OCI-LY7 (cell line): ENCODE results near the gene LRP8.

Experiments used
- CTCF ChIP-seq: fragments of 200-600 bp; sonication (generic); conservative IDR thresholded peaks from 2 replicates; pipeline ENCODE4 v1.5.1; 2014; ENCODE audit warnings: mild to moderate bottlenecking, antibody characterized with exemption, low read length, moderate library complexity, mixed read lengths
- EZH2phosphoT487 ChIP-seq: fragments of 200-600 bp; sonication (generic); IDR thresholded peaks from 2 replicates; pipeline ENCODE4 v1.6.1; 2018; ENCODE audit warnings: low read depth, borderline replicate concordance, mild to moderate bottlenecking, mixed run types, antibody characterized with exemption, low read length, moderate library complexity, mixed read lengths

- no peak for TF ChIP-seq EZH2phosphoT487
- no peak for TF ChIP-seq CTCF
These were observed 13.8 kb downstream of the LRP8 start for GRCh38 chr1:53314096-53314495.
